Measurements from ENCODE around the gene TBX4. TPM values are rescaled to one million over a fixed set of nuclear protein-coding genes. Genes with fewer than 3 reads are reported as not detected.

TBX4 gene
- total and polyA plus RNA-seq, 9 of the 15 experiments (the other 6 are each of a cell fraction or from before 2014, with no cell fraction given): not detected

DNA sequence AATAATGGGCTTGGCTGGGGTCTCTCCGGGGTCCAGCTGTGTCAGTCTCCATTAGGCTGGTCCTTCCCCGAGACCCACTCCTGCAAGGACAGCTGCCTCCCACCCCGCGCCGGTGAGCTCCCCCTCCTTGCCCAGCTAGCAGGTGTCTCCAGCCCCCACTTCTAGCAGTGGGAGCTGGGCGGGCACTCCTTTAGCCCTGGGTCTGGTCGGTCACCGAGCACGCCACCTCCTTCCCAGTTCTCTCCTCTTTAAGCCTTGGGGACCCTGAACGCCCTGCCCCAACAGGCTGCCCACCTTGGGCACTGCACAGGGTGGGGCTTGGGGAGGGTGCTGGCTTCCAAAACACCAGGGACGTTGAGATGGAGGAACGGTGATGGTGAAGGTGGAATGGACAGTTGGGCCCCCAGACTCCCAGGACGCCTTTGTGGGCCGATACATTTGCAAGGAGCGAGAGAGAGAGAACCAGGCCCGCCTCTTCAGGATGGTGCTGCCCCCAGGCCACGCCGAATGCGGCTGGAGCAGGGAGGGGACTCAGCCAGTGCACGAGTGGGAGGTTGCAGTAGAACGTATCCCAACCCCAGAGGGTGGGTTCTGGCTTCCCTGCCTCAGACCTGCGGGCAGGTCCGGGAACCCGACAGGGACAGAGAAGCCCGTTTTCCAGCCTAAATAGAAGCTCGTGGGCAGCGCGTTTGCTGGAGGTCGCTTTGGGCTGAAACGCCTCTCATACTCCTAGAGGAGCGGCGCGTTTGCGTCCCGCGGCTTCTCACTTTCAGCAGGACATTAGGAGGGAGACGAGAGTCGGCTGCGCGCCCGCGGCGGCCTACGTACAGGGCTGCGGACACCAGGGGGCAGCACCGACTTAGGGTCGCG is 41.8 kb upstream of the TBX4 start:
- 65% methylated on average over 25 of the region's 48 CpGs for WGBS (ENCODE audit: insufficient coverage, low coverage, missing lambda C conversion rate)
- POLR2A ChIA-PET: no interaction called here
- H3K4me1 ChIP-seq (replicated peaks in 1 of 2; ENCODE audit: control insufficient read depth in 2 of 2, insufficient read depth in 2 of 2, low read length in 2 of 2): peaks cover 0 to 35% of the 10 kb centered on the region in 2 experiments; a peak in 2 of 5 replicates
- TF ChIP-seq POLR2AphosphoS2 (IDR thresholded peaks at IDR 0.05; ENCODE audit: low read length) (no peak), POLR3G (IDR thresholded peaks at IDR 0.05; ENCODE audit: extremely low read depth, insufficient read length, insufficient replicate concordance) (no peak), RFX7 (CRISPR knock-in tag; IDR thresholded peaks at IDR 0.05) (no peak), ZNF143 (CRISPR knock-in tag; IDR thresholded peaks at IDR 0.05) (no peak), NEUROD1 (IDR thresholded peaks at IDR 0.05; ENCODE audit: borderline replicate concordance, low read depth, low read length, partially characterized antibody) (no peak)
- TF ChIP-seq, protein P1, sequence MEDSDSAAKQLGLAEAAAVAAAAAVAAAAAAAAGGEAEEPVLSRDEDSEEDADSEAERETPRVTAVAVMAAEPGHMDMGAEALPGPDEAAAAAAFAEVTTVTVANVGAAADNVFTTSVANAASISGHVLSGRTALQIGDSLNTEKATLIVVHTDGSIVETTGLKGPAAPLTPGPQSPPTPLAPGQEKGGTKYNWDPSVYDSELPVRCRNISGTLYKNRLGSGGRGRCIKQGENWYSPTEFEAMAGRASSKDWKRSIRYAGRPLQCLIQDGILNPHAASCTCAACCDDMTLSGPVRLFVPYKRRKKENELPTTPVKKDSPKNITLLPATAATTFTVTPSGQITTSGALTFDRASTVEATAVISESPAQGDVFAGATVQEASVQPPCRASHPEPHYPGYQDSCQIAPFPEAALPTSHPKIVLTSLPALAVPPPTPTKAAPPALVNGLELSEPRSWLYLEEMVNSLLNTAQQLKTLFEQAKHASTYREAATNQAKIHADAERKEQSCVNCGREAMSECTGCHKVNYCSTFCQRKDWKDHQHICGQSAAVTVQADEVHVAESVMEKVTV (CRISPR knock-in tag; IDR thresholded peaks at IDR 0.05): no peak
- TF ChIP-seq, protein P2, sequence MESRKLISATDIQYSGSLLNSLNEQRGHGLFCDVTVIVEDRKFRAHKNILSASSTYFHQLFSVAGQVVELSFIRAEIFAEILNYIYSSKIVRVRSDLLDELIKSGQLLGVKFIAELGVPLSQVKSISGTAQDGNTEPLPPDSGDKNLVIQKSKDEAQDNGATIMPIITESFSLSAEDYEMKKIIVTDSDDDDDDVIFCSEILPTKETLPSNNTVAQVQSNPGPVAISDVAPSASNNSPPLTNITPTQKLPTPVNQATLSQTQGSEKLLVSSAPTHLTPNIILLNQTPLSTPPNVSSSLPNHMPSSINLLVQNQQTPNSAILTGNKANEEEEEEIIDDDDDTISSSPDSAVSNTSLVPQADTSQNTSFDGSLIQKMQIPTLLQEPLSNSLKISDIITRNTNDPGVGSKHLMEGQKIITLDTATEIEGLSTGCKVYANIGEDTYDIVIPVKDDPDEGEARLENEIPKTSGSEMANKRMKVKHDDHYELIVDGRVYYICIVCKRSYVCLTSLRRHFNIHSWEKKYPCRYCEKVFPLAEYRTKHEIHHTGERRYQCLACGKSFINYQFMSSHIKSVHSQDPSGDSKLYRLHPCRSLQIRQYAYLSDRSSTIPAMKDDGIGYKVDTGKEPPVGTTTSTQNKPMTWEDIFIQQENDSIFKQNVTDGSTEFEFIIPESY (CRISPR knock-in tag; IDR thresholded peaks at IDR 0.05): peak; percentile 87
- TF ChIP-seq, protein P3, sequence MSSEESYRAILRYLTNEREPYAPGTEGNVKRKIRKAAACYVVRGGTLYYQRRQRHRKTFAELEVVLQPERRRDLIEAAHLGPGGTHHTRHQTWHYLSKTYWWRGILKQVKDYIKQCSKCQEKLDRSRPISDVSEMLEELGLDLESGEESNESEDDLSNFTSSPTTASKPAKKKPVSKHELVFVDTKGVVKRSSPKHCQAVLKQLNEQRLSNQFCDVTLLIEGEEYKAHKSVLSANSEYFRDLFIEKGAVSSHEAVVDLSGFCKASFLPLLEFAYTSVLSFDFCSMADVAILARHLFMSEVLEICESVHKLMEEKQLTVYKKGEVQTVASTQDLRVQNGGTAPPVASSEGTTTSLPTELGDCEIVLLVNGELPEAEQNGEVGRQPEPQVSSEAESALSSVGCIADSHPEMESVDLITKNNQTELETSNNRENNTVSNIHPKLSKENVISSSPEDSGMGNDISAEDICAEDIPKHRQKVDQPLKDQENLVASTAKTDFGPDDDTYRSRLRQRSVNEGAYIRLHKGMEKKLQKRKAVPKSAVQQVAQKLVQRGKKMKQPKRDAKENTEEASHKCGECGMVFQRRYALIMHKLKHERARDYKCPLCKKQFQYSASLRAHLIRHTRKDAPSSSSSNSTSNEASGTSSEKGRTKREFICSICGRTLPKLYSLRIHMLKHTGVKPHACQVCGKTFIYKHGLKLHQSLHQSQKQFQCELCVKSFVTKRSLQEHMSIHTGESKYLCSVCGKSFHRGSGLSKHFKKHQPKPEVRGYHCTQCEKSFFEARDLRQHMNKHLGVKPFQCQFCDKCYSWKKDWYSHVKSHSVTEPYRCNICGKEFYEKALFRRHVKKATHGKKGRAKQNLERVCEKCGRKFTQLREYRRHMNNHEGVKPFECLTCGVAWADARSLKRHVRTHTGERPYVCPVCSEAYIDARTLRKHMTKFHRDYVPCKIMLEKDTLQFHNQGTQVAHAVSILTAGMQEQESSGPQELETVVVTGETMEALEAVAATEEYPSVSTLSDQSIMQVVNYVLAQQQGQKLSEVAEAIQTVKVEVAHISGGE (CRISPR knock-in tag; IDR thresholded peaks at IDR 0.05): peak in 1 of 3 experiments; percentile 87; a peak in 2 of 6 replicates
- TF ChIP-seq, protein P4, sequence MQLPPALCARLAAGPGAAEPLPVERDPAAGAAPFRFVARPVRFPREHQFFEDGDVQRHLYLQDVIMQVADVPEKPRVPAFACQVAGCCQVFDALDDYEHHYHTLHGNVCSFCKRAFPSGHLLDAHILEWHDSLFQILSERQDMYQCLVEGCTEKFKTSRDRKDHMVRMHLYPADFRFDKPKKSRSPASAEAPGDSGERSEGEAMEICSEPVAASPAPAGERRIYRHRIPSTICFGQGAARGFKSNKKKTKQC (CRISPR knock-in tag; IDR thresholded peaks at IDR 0.05): no peak

More for the DNA sequence above, 41.8 kb upstream of the TBX4 start:
- BruUV-seq (replicated peaks): no TSS peak
- ATAC-seq (no peak), FAIRE-seq (no peak), DNase-seq (ENCODE audit: extremely low read depth in 1 of 4, low spot score in 3 of 4) (no peak)
- no peak overlapping the region for H2AFZ ChIP-seq (ENCODE audit: low read depth, low read length)
- no peaks in the 10 kb centered on the region for H3K36me3 ChIP-seq (ENCODE audit: control insufficient read depth, insufficient read depth, low read length)
- H3K9ac ChIP-seq (ENCODE audit: insufficient read depth in 1 of 2, low read depth in 2 of 2, low read length in 2 of 2): no peak overlapping the region
- in situ Hi-C loops (cut with MboI): no loop called here
- H3K4me2 ChIP-seq (ENCODE audit: insufficient read depth, low read length): no peak overlapping the region
- H3K27me3 ChIP-seq (ENCODE audit: control insufficient read depth in 2 of 2, insufficient read depth in 2 of 2, low read length in 2 of 2): peaks cover 10 to 32% of the 10 kb centered on the region in 2 experiments; a peak in 3 of 5 replicates
- no peaks in the 10 kb centered on the region for H3K9me3 ChIP-seq (replicated peaks; ENCODE audit: control insufficient read depth, insufficient read depth, low read depth, low read length)
- H3K4me3 ChIP-seq: no peak overlapping the region
- intact Hi-C loops (cut with micrococcal nuclease): loop anchor here (10.0 kb wide), 1 partner anchor 424 kb away; no protein-coding TSS in a partner anchor
- no peak overlapping the region for H3K27ac ChIP-seq (ENCODE audit: extremely low read depth, low read depth, low read length)
- no peaks in the 10 kb centered on the region for H3K79me2 ChIP-seq (ENCODE audit: control insufficient read depth, insufficient read depth, low read length)
- H4K20me1 ChIP-seq (replicated peaks; ENCODE audit: control insufficient read depth, insufficient read depth, low read length): no peaks in the 10 kb centered on the region
- CTCF ChIA-PET (ENCODE audit: low intra/inter-chr PET ratio): no interaction called here
- H3K9me1 ChIP-seq (ENCODE audit: control insufficient read depth, insufficient read depth, low read length): no peaks in the 10 kb centered on the region

All from K562 (cell line).